K562 (cell line): ENCODE measurements around the gene SETMAR. TPM values are rescaled to one million over a fixed set of nuclear protein-coding genes. Genes with fewer than 3 reads are reported as not detected.

ENCODE experiments used
- ATF6 ChIP-seq: sonication (generic); formaldehyde crosslinking; IDR thresholded peaks from 2 replicates; pipeline ENCODE4 v1.4.0; 2020; ENCODE audit warnings: mild to moderate bottlenecking, missing genetic modification reagents
- CREBBP ChIP-seq: IDR thresholded peaks from one replicate; pipeline ENCODE4 v1.6.1; 2012; ENCODE audit warnings: low read depth, mild to moderate bottlenecking, control low read depth, inconsistent platforms, low read length
- EP300 ChIP-seq: IDR thresholded peaks from 2 replicates; pipeline ENCODE4 v1.6.1; 2012; ENCODE audit warnings: low read length, improper control_type of control experiment
- KAT7 ChIP-seq: sonication (generic); formaldehyde crosslinking; IDR thresholded peaks from 2 replicates; pipeline ENCODE4 v1.8.0; 2022; ENCODE audit warnings: missing genetic modification reagents, mild to moderate bottlenecking, borderline replicate concordance
- MITF ChIP-seq: IDR thresholded peaks from 2 replicates; pipeline ENCODE4 v1.6.1; 2014; ENCODE audit warnings: antibody characterized with exemption
- POU5F1 ChIP-seq: fragments of 150-350 bp; IDR thresholded peaks from 2 replicates; pipeline ENCODE4 v1.6.1; 2014; ENCODE audit warnings: borderline replicate concordance, low read length, low read depth, mild to moderate bottlenecking; ENCODE audit not compliant: partially characterized antibody
- PURB ChIP-seq: sonication (generic); formaldehyde crosslinking; IDR thresholded peaks from 2 replicates; pipeline ENCODE4 v1.9.0; 2021; ENCODE audit warnings: low read depth, mild to moderate bottlenecking, missing genetic modification reagents
- RBM14 ChIP-seq: fragments of 200-400 bp; formaldehyde crosslinking; IDR thresholded peaks from 2 replicates; pipeline ENCODE4 v1.6.1; 2018; ENCODE audit warnings: low read depth, mild to moderate bottlenecking, low read length, moderate library complexity, borderline replicate concordance; ENCODE audit not compliant: insufficient read depth
- ZNF263 ChIP-seq: sonication (generic); formaldehyde crosslinking; IDR thresholded peaks from 2 replicates; pipeline ENCODE4 v1.8.0; 2022; ENCODE audit warnings: mild to moderate bottlenecking, missing genetic modification reagents, borderline replicate concordance
- ZNF311 ChIP-seq: fragments of 250-450 bp; sonication (Bioruptor Pico); IDR thresholded peaks from 2 replicates; pipeline ENCODE4 v1.4.0; 2020; ENCODE audit warnings: mild to moderate bottlenecking, moderate library complexity
- ZNF79 ChIP-seq: fragments of 250-450 bp; sonication (Bioruptor Pico); IDR thresholded peaks from 2 replicates; pipeline ENCODE4 v1.4.0; 2020; ENCODE audit warnings: low read depth, mild to moderate bottlenecking, moderate library complexity
- polyA plus RNA-seq, 8 experiments: library from polyadenylated mRNA; depleted of rRNA in 4 of 8; stranded (reverse) in 5 of 8; unstranded in 3 of 8; fragments of >200 nt; fragmentation: Nextera tagmentation in 2 of 8; fragmentation: Illumina TruSeq in 1 of 8; extraction: Ambion mirVana in 2 of 8; extraction: Trizol in 1 of 8; gene quantifications; 2 replicates each; pipeline versions ENCODE4 v1.2.1 to v1.2.3, GENCODE V29; 2011 to 2014; ENCODE audit warnings: inconsistent platforms in 1 of 8, missing spikeins in 1 of 8
- total RNA-seq, 7 experiments: library from RNA; depleted of rRNA in 6 of 7; stranded (reverse); fragments of >200 nt in 6 of 7; fragmentation: Illumina TruSeq in 2 of 7; extraction: Trizol in 2 of 7; gene quantifications; 2 replicates each; pipeline versions ENCODE4 v1.2.1 to v1.2.3, GENCODE V29; 2011 to 2021; ENCODE audit warnings: low replicate concordance in 1 of 7
- TF ChIP-seq, protein P1 (sequence below): sonication (generic); formaldehyde crosslinking; IDR thresholded peaks from 2 replicates; pipeline ENCODE4 v1.8.1; 2022; ENCODE audit warnings: missing genetic modification reagents
- TF ChIP-seq, protein P2 (sequence below): sonication (generic); formaldehyde crosslinking; IDR thresholded peaks from 2 replicates; pipeline ENCODE4 v1.8.0; 2022; ENCODE audit warnings: missing genetic modification reagents, mild to moderate bottlenecking, moderate library complexity, borderline replicate concordance

SETMAR gene
- total and polyA plus RNA-seq, 9 of the 15 experiments (the other 6 are each of a cell fraction or from before 2014, with no cell fraction given), result 5.5 to 25.1 (median 18.2) TPM

GRCh38 chr3:4340411-4341335 is 37.5 kb downstream of the SETMAR start (continued):
- TF ChIP-seq ATF6 (CRISPR knock-in tag) (no peak), PURB (CRISPR knock-in tag) (no peak), CREBBP (no peak), ZNF263 (CRISPR knock-in tag) (no peak), POU5F1 (no peak), MITF (no peak), EP300 (peak; percentile 46; the same call in 1 of the 2 replicates), RBM14 (no peak), ZNF311 (no peak), ZNF79 (CRISPR knock-in tag) (no peak), KAT7 (CRISPR knock-in tag) (no peak)
- TF ChIP-seq, protein P1, sequence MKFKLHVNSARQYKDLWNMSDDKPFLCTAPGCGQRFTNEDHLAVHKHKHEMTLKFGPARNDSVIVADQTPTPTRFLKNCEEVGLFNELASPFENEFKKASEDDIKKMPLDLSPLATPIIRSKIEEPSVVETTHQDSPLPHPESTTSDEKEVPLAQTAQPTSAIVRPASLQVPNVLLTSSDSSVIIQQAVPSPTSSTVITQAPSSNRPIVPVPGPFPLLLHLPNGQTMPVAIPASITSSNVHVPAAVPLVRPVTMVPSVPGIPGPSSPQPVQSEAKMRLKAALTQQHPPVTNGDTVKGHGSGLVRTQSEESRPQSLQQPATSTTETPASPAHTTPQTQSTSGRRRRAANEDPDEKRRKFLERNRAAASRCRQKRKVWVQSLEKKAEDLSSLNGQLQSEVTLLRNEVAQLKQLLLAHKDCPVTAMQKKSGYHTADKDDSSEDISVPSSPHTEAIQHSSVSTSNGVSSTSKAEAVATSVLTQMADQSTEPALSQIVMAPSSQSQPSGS, result no peak
- TF ChIP-seq, protein P2, sequence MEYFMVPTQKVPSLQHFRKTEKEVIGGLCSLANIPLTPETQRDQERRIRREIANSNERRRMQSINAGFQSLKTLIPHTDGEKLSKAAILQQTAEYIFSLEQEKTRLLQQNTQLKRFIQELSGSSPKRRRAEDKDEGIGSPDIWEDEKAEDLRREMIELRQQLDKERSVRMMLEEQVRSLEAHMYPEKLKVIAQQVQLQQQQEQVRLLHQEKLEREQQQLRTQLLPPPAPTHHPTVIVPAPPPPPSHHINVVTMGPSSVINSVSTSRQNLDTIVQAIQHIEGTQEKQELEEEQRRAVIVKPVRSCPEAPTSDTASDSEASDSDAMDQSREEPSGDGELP (CRISPR knock-in tag), result no peak
